Measurements from ENCODE around the gene KCNH4. TPM values are rescaled to one million over a fixed set of nuclear protein-coding genes. Genes with fewer than 3 reads are reported as not detected.

KCNH4 gene
- total and polyA plus RNA-seq, 9 of the 15 experiments (the other 6 are each of a cell fraction or from before 2014, with no cell fraction given) = 0.10 to 1.8 (median 0.50) TPM

GRCh38 chr17:42107597-42108576, 73.1 kb downstream of the KCNH4 start (continued):
- TF ChIP-seq ZBTB11 (CRISPR knock-in tag; IDR thresholded peaks at IDR 0.05) = 0 out of 6 replicates have a peak, but pooled peaks of 1 of the 3 experiments have one; percentile 32
- TF ChIP-seq SMC3 (conservative IDR thresholded peaks at IDR 0.05; ENCODE audit: insufficient read depth, low read depth, low read length) = no peak
- no peak for TF ChIP-seq ZNF395 (CRISPR knock-in tag; IDR thresholded peaks at IDR 0.05)
- no peak for TF ChIP-seq EP300 (IDR thresholded peaks at IDR 0.05; ENCODE audit: low read length)
- TF ChIP-seq CBFB (CRISPR knock-in tag; IDR thresholded peaks at IDR 0.05) = peak; percentile 69; the same call in 1 of the 2 replicates
- no peak for TF ChIP-seq SREBF1 (IDR thresholded peaks at IDR 0.05; ENCODE audit: borderline replicate concordance, low read depth, low read length)
- TF ChIP-seq ELF4 (CRISPR knock-in tag; IDR thresholded peaks at IDR 0.05) = no peak
- TF ChIP-seq ZKSCAN1 (IDR thresholded peaks at IDR 0.05; ENCODE audit: low read depth, low read length) = no peak
- TF ChIP-seq PTRF (tag; IDR thresholded peaks at IDR 0.05) = peak; percentile 55; the same call in 1 of the 2 replicates
- TF ChIP-seq STAT5B (CRISPR knock-in tag; IDR thresholded peaks at IDR 0.05) = no peak
- no peak for TF ChIP-seq ZNF197 (CRISPR knock-in tag; IDR thresholded peaks at IDR 0.05; ENCODE audit: low read depth)
- peak in 1 of 3 experiments; percentile 15; a peak in 1 of 6 replicates for TF ChIP-seq CTCF (IDR thresholded peaks at IDR 0.05 in 2 of 3, conservative IDR thresholded peaks at IDR 0.05 in 1 of 3; ENCODE audit: insufficient read depth in 2 of 3, low read depth in 1 of 3, low read length in 3 of 3)
- TF ChIP-seq FOXO4 (CRISPR knock-in tag; IDR thresholded peaks at IDR 0.05) = no peak
- 0 out of 2 replicates have a peak, but pooled peaks have one; percentile 62 for TF ChIP-seq HINFP (tag; conservative IDR thresholded peaks at IDR 0.05; ENCODE audit: low read depth)
- no peak for TF ChIP-seq CBFA2T3 (IDR thresholded peaks at IDR 0.05)

Measured in K562 (cell line).